SJSA1 (cell line): ENCODE results near the gene TOX3. TPM values are rescaled to one million over a fixed set of nuclear protein-coding genes. Genes with fewer than 3 reads are reported as not detected.

Experiments used
- DNase-seq, 2 experiments: peaks; one replicate each; pipeline ENCODE4 v3.0.0-alpha.2; 2015 to 2020; ENCODE audit warnings: low spot score in 2 of 2, low read depth in 1 of 2
- H3K27ac ChIP-seq: fragments of 250-450 bp; sonication (Bioruptor Pico); 2 replicates; pipeline ENCODE4 v1.5.1; 2020; ENCODE audit warnings: mild to moderate bottlenecking, moderate library complexity
- H3K27me3 ChIP-seq: fragments of 250-450 bp; sonication (Bioruptor Pico); replicated peaks from 2 replicates; pipeline ENCODE4 v1.5.1; 2020; ENCODE audit warnings: mild to moderate bottlenecking, moderate library complexity
- H3K36me3 ChIP-seq: fragments of 250-450 bp; sonication (Bioruptor Pico); 2 replicates; pipeline ENCODE4 v1.5.1; 2020; ENCODE audit warnings: mild to moderate bottlenecking
- H3K4me1 ChIP-seq: fragments of 250-450 bp; sonication (Bioruptor Pico); replicated peaks from 2 replicates; pipeline ENCODE4 v1.6.1; 2021; ENCODE audit warnings: mild to moderate bottlenecking
- H3K4me3 ChIP-seq: fragments of 250-450 bp; sonication (Bioruptor Pico); 2 replicates; pipeline ENCODE4 v1.5.1; 2020; ENCODE audit warnings: mild to moderate bottlenecking
- H3K9me3 ChIP-seq: fragments of 250-450 bp; sonication (Bioruptor Pico); replicated peaks from 2 replicates; pipeline ENCODE4 v1.5.1; 2020; ENCODE audit warnings: mild to moderate bottlenecking
- total RNA-seq: library from RNA; depleted of rRNA; stranded (reverse); fragments of >200 nt; shearing (Covaris generic); gene quantifications from 2 replicates; pipeline ENCODE4 v1.2.3, GENCODE V29; 2014

Gene TOX3
- total RNA-seq, 1 experiment from 2014 or later, result 0.05 TPM

DNA sequence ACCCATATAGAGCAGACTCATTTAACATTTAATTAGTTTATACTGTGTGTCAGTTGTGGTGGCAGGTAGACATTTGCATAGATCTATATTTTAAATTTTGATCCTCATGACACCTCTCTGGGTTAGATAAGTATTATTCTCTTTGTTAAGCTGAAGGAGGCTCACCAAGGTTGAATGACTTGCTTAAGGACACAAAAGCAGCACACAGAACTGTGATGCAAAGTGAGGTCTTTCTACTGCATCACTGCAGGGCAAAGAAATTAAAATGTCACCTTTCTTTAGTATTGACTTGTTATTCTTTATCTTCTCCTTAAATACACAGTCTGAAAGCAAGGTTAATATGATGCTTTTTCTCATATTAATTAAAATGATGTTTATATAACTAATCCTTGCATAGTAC lies 8.6 kb upstream of the TOX3 start:
- Histone ChIP-seq H3K27me3 (no peaks in the 10 kb centered on the region), H3K9me3 (no peaks in the 10 kb centered on the region), H3K4me3 (no peak overlapping the region), H3K36me3 (no peaks in the 10 kb centered on the region), H3K4me1 (no peaks in the 10 kb centered on the region), H3K27ac (no peak overlapping the region)
- no peak for DNase-seq

DNA sequence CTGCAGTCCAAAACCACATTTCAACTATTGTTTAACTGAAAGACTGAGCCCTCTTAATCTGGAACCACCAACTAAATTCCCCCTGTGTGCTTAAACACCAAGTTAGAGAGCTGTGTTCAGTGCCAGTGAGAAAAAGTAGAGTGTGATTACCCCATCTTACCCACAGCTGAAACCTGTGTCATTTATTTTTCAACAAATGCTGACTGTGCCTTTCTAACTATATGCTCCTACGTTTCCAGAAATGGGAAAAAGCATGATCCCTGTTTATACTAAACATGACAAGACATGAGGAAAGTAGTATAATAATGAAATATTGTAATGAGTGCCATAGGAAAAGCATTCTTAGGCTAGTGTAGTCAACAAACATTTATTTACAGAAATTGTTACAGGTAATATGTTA lies 7.4 kb upstream of the TOX3 start:
- no peak overlapping the region for H3K27ac ChIP-seq
- no peaks in the 10 kb centered on the region for H3K4me1 ChIP-seq
- H3K9me3 ChIP-seq, result no peaks in the 10 kb centered on the region
- H3K27me3 ChIP-seq, result 0 out of 2 replicates have a peak, but pooled peaks cover 7% of the 10 kb centered on the region
- no peak overlapping the region for H3K4me3 ChIP-seq
- no peak for DNase-seq
- H3K36me3 ChIP-seq, result no peaks in the 10 kb centered on the region

- Histone ChIP-seq H3K4me3 (no peak overlapping the region), H3K27ac (no peak overlapping the region), H3K27me3 (0 out of 2 replicates have a peak, but pooled peaks cover 7% of the 10 kb centered on the region), H3K9me3 (no peaks in the 10 kb centered on the region), H3K4me1 (no peaks in the 10 kb centered on the region), H3K36me3 (no peaks in the 10 kb centered on the region)
- no peak for DNase-seq
Measured at GRCh38 chr16:52553322-52553721, 6.4 kb upstream of the TOX3 start.

GRCh38 chr16:52552643-52553042 lies 5.7 kb upstream of the TOX3 start:
- peaks cover 12% of the 10 kb centered on the region for H3K27me3 ChIP-seq
- no peak overlapping the region for H3K27ac ChIP-seq
- no peak overlapping the region for H3K4me3 ChIP-seq
- H3K4me1 ChIP-seq, result no peaks in the 10 kb centered on the region
- H3K36me3 ChIP-seq, result no peaks in the 10 kb centered on the region
- DNase-seq, result no peak
- no peaks in the 10 kb centered on the region for H3K9me3 ChIP-seq

- no peak overlapping the region for H3K27ac ChIP-seq
- no peaks in the 10 kb centered on the region for H3K4me1 ChIP-seq
- no peaks in the 10 kb centered on the region for H3K36me3 ChIP-seq
- H3K27me3 ChIP-seq, result peaks cover 37% of the 10 kb centered on the region
- no peak for DNase-seq
- no peaks in the 10 kb centered on the region for H3K9me3 ChIP-seq
- H3K4me3 ChIP-seq, result no peak overlapping the region
Measured at GRCh38 chr16:52549011-52549692, 2.2 kb upstream of the TOX3 start.

DNA sequence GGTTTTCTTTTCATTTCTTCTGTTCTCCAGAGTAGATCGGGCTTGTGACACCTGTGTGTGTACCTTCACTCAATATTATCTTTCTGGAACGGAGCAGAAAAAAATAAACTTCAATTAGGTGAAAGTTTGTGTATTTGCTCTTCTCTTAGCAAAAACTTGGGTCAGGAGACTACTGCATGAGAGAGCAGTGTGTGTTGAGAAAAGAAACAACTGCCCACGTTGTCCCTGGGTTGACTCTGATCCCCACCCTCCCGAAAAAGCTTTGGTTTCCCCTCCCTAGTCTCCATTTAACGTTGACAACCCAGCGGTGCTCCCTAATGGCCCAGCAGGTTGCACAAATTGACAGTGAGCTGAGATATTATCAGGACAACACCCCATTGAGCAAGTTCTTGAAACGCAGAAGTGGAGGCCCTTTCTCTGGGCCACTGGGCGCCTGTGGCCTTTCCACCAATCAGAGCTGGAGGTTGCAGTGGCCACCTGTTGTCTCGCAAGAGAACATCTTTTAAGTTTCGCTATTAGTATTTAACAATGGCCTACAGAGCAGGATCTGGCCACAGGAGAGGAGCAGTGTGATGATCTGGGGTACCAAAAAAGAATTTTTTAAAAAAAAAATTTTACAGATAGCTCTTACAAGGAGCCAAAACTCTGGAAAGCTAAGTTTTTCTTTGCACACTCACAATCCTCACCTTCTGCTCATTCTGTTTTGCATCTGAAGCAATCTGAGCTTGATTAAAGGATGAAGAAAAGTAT lies 1.5 kb upstream of the TOX3 start:
- H3K4me1 ChIP-seq, result no peaks in the 10 kb centered on the region
- no peaks in the 10 kb centered on the region for H3K36me3 ChIP-seq
- H3K9me3 ChIP-seq, result no peaks in the 10 kb centered on the region
- H3K4me3 ChIP-seq, result no peak overlapping the region
- peaks cover 43% of the 10 kb centered on the region for H3K27me3 ChIP-seq
- no peak for DNase-seq
- H3K27ac ChIP-seq, result no peak overlapping the region

DNA sequence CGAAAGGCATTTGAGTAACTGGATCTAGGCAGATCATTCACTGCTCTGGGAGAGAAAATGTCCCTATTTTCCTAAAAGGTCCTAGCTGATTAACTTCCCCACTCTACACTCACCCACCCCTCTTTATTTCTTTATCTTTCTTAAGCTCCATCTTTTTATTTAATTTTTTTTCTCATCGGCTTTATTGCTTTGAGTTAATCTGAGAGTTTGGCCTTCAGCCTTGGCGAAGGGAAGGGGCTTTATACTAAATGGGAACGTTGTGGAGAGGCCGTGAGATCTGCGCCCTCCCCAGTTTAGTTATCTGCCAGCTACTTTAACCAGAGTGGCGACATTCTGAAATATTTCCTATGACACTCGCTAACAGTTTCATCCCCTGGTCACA lies 882 bp upstream of the TOX3 start:
- Histone ChIP-seq H3K27ac (no peak overlapping the region), H3K36me3 (no peaks in the 10 kb centered on the region), H3K4me3 (no peak overlapping the region), H3K4me1 (no peaks in the 10 kb centered on the region), H3K27me3 (peaks cover 43% of the 10 kb centered on the region), H3K9me3 (no peaks in the 10 kb centered on the region)
- no peak for DNase-seq

- H3K4me1 ChIP-seq, result no peaks in the 10 kb centered on the region
- H3K36me3 ChIP-seq, result no peaks in the 10 kb centered on the region
- no peaks in the 10 kb centered on the region for H3K9me3 ChIP-seq
- H3K27ac ChIP-seq, result no peak overlapping the region
- peaks cover 43% of the 10 kb centered on the region for H3K27me3 ChIP-seq
- H3K4me3 ChIP-seq, result no peak overlapping the region
- DNase-seq, result no peak
Measured at GRCh38 chr16:52546291-52547003, 496 bp downstream of the TOX3 start.

DNA sequence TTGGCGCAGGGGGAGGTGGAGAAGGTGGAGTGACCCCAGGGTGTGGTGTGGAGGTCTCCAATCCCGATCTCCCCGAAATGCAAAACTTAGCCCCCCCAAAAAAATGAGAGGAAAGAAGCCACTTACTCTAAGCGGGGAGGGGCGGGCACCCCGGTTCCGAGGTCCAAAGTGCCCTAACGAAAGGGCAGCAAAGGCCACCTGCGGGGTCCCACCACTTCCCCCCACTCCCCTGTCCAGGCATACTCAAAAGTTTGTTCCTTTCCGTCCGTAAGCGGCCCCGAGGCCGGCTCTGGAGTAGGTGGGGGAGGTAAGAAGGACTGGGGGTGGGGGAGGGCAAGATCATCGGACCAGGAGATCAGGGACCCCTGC lies 1.1 kb downstream of the TOX3 start:
- Histone ChIP-seq H3K27ac (no peak overlapping the region), H3K4me3 (no peak overlapping the region), H3K9me3 (no peaks in the 10 kb centered on the region), H3K36me3 (no peaks in the 10 kb centered on the region), H3K27me3 (peaks cover 43% of the 10 kb centered on the region), H3K4me1 (no peaks in the 10 kb centered on the region)
- no peak for DNase-seq

GRCh38 chr16:52545222-52545897 lies 1.6 kb downstream of the TOX3 start:
- DNase-seq, result no peak
- Histone ChIP-seq H3K4me1 (no peaks in the 10 kb centered on the region), H3K27me3 (peaks cover 42% of the 10 kb centered on the region), H3K4me3 (no peak overlapping the region), H3K9me3 (no peaks in the 10 kb centered on the region), H3K36me3 (no peaks in the 10 kb centered on the region), H3K27ac (no peak overlapping the region)

DNA sequence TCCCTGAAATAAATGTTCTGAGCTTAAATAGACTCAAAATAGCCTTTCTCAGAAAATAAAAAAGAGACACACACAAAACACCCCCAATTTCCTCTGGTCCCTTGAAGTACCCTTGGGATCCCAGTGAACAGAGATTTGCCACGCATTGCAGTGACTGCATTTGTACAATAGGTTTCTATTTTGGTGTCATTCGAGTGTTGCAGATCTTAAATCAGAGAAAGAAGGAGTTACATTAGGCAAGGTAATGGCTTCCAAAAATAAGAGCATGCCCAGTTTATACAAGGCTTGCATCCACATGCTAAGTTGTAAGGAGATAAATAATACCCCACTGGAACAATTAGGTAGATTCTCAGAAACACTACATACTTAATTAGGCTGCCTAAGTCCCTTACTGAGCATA lies 2.2 kb downstream of the TOX3 start:
- Histone ChIP-seq H3K36me3 (no peaks in the 10 kb centered on the region), H3K4me3 (no peak overlapping the region), H3K4me1 (no peaks in the 10 kb centered on the region), H3K27me3 (peaks cover 36% of the 10 kb centered on the region), H3K27ac (no peak overlapping the region), H3K9me3 (no peaks in the 10 kb centered on the region)
- DNase-seq, result no peak

GRCh38 chr16:52543654-52544053 lies 3.3 kb downstream of the TOX3 start:
- Histone ChIP-seq H3K27me3 (peaks cover 36% of the 10 kb centered on the region), H3K36me3 (no peaks in the 10 kb centered on the region), H3K4me3 (no peak overlapping the region), H3K9me3 (no peaks in the 10 kb centered on the region), H3K27ac (no peak overlapping the region), H3K4me1 (no peaks in the 10 kb centered on the region)
- DNase-seq, result no peak

GRCh38 chr16:52540910-52541309 lies 6.0 kb downstream of the TOX3 start:
- Histone ChIP-seq H3K9me3 (no peaks in the 10 kb centered on the region), H3K36me3 (no peaks in the 10 kb centered on the region), H3K4me1 (no peaks in the 10 kb centered on the region), H3K4me3 (no peak overlapping the region), H3K27ac (no peak overlapping the region), H3K27me3 (peaks cover 22% of the 10 kb centered on the region)
- DNase-seq, result no peak

DNA sequence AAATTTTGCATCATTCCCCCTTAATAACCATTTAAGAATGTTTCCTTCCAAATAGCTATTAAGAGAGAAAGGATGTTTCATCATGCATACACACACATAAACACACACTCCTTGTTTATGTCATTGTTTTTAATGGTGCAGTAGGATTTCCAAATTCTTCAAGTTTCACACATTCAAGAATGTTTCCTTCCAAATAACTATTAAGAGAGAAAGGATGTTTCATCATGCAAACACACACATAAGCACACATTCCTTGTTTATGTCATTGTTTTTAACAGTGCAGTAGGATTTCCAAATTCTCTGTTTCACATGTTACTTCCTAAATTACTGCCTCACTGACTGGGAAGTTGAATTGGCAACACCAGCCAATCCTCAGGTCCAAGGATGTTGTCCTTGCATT lies 7.8 kb downstream of the TOX3 start:
- DNase-seq, result no peak
- Histone ChIP-seq H3K27me3 (peaks cover 6% of the 10 kb centered on the region), H3K27ac (no peak overlapping the region), H3K36me3 (no peaks in the 10 kb centered on the region), H3K4me1 (no peaks in the 10 kb centered on the region), H3K4me3 (no peak overlapping the region), H3K9me3 (no peaks in the 10 kb centered on the region)
